Measurements from ENCODE around the gene HSPA6.

Gene HSPA6

GRCh38 chr1:161501234-161501633 lies 23.1 kb upstream of the HSPA6 start:
- TF ChIP-seq CTCF (IDR thresholded peaks at IDR 0.05; ENCODE audit: insufficient read depth, low read length, poor library complexity, severe bottlenecking), result no peak

GRCh38 chr1:161502181-161502580 lies 22.2 kb upstream of the HSPA6 start:
- H3K36me3 ChIP-seq (ENCODE audit: control insufficient read depth, insufficient read depth, low read length), result no peaks in the 10 kb centered on the region
- H3K4me3 ChIP-seq (replicated peaks; ENCODE audit: low read depth, low read length), result no peak overlapping the region
- H3K27me3 ChIP-seq (replicated peaks; ENCODE audit: control insufficient read depth, insufficient read depth, low read length), result no peaks in the 10 kb centered on the region
- TF ChIP-seq CTCF (IDR thresholded peaks at IDR 0.05; ENCODE audit: insufficient read depth, low read length, poor library complexity, severe bottlenecking), result no peak
- no peak for DNase-seq (ENCODE audit: extremely low read depth, insufficient read length)

More at GRCh38 chr1:161501234-161501633, 23.1 kb upstream of the HSPA6 start:
- H3K4me3 ChIP-seq (replicated peaks; ENCODE audit: low read depth, low read length), result no peak overlapping the region
- H3K36me3 ChIP-seq (ENCODE audit: control insufficient read depth, insufficient read depth, low read length), result no peaks in the 10 kb centered on the region
- H3K27me3 ChIP-seq (replicated peaks; ENCODE audit: control insufficient read depth, insufficient read depth, low read length), result no peaks in the 10 kb centered on the region
- DNase-seq (ENCODE audit: extremely low read depth, insufficient read length), result no peak

GRCh38 chr1:161502641-161503393 lies 21.5 kb upstream of the HSPA6 start:
- Histone ChIP-seq H3K36me3 (ENCODE audit: control insufficient read depth, insufficient read depth, low read length) (no peaks in the 10 kb centered on the region), H3K27me3 (replicated peaks; ENCODE audit: control insufficient read depth, insufficient read depth, low read length) (no peaks in the 10 kb centered on the region), H3K4me3 (replicated peaks; ENCODE audit: low read depth, low read length) (no peak overlapping the region)
- no peak for DNase-seq (ENCODE audit: extremely low read depth, insufficient read length)
- no peak for TF ChIP-seq CTCF (IDR thresholded peaks at IDR 0.05; ENCODE audit: insufficient read depth, low read length, poor library complexity, severe bottlenecking)

- H3K4me3 ChIP-seq (replicated peaks; ENCODE audit: low read depth, low read length), result no peak overlapping the region
- no peak for TF ChIP-seq CTCF (IDR thresholded peaks at IDR 0.05; ENCODE audit: insufficient read depth, low read length, poor library complexity, severe bottlenecking)
- DNase-seq (ENCODE audit: extremely low read depth, insufficient read length), result no peak
- H3K27me3 ChIP-seq (replicated peaks; ENCODE audit: control insufficient read depth, insufficient read depth, low read length), result no peaks in the 10 kb centered on the region
- H3K36me3 ChIP-seq (ENCODE audit: control insufficient read depth, insufficient read depth, low read length), result no peaks in the 10 kb centered on the region
Measured at GRCh38 chr1:161503394-161503748, 21.0 kb upstream of the HSPA6 start.

- no peak for DNase-seq (ENCODE audit: extremely low read depth, insufficient read length)
- Histone ChIP-seq H3K4me3 (replicated peaks; ENCODE audit: low read depth, low read length) (no peak overlapping the region), H3K36me3 (ENCODE audit: control insufficient read depth, insufficient read depth, low read length) (no peaks in the 10 kb centered on the region), H3K27me3 (replicated peaks; ENCODE audit: control insufficient read depth, insufficient read depth, low read length) (no peaks in the 10 kb centered on the region)
- TF ChIP-seq CTCF (IDR thresholded peaks at IDR 0.05; ENCODE audit: insufficient read depth, low read length, poor library complexity, severe bottlenecking), result no peak
Measured at GRCh38 chr1:161505686-161506085, 18.7 kb upstream of the HSPA6 start.
